ENCODE measurements around the gene TCEA2. TPM values are rescaled to one million over a fixed set of nuclear protein-coding genes. Genes with fewer than 3 reads are reported as not detected.

TCEA2 gene
- total and polyA plus RNA-seq, 2 of the 13 experiments (the other 11 are each of a cell fraction or from before 2014, with no cell fraction given): 28.1 to 33.7 TPM

DNA sequence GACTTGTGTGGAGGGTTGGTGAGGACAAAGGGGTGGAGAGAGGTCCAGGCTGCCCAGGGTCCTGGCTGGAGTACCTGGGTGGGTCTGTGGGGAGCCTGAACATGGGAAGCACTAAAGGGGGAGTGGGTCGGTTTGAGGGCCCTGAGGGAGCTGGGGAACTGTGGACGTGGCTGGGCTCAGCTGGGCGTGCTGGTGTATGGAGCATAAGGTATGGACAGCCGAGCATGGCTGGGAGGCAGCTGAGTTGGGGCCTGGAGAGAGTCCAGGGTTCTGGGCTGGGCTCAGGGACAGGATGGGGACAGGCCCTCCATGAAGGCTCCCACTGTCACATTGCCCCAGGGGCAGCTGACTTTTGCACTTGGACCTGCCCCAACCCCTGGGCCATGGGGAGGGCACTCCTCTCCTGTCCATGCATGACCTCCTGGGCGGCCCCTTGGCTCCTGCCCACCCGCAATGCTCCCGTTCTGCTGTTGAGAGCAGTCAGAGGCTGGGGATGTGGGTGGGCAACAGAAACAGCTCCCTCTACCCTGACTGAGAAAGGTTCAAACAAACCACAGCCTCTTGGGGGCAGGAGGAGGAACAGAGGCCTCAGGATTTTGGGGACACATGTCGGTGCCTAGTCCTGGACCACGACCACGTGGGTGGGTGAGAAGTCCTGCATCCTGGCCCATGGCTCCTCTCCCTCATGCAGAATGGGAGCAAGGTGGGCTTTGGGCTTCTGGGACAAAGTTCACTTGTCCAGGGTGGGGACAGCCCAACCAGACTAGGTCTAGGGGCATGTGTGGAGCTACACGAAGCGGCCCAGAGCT is 22.6 kb upstream of the TCEA2 start (continued):
- TF ChIP-seq, protein P1, sequence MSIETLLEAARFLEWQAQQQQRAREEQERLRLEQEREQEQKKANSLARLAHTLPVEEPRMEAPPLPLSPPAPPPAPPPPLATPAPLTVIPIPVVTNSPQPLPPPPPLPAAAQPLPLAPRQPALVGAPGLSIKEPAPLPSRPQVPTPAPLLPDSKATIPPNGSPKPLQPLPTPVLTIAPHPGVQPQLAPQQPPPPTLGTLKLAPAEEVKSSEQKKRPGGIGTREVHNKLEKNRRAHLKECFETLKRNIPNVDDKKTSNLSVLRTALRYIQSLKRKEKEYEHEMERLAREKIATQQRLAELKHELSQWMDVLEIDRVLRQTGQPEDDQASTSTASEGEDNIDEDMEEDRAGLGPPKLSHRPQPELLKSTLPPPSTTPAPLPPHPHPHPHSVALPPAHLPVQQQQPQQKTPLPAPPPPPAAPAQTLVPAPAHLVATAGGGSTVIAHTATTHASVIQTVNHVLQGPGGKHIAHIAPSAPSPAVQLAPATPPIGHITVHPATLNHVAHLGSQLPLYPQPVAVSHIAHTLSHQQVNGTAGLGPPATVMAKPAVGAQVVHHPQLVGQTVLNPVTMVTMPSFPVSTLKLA (IDR thresholded peaks at IDR 0.05): peak; percentile 99
- TF ChIP-seq GATA4 (IDR thresholded peaks at IDR 0.05; ENCODE audit: borderline replicate concordance, low read depth) (0 out of 2 replicates have a peak, but pooled peaks have one; percentile 37), BRCA1 (CRISPR knock-in tag; IDR thresholded peaks at IDR 0.05) (no peak), POLR2AphosphoS2 (IDR thresholded peaks at IDR 0.05; ENCODE audit: low read depth, low read length) (no peak), FOXK1 (CRISPR knock-in tag; IDR thresholded peaks at IDR 0.05; ENCODE audit: borderline replicate concordance, low read depth) (no peak), MTA1 (CRISPR knock-in tag; IDR thresholded peaks at IDR 0.05; ENCODE audit: borderline replicate concordance) (no peak), SIX1 (CRISPR knock-in tag; IDR thresholded peaks at IDR 0.05; ENCODE audit: borderline replicate concordance) (no peak), ELF1 (CRISPR knock-in tag; IDR thresholded peaks at IDR 0.05) (no peak; the same call in 1 of the 2 replicates), ZNF101 (CRISPR knock-in tag; IDR thresholded peaks at IDR 0.05; ENCODE audit: borderline replicate concordance, low read depth) (no peak), HDAC2 (CRISPR knock-in tag; IDR thresholded peaks at IDR 0.05) (peak; percentile 57; the same call in 1 of the 2 replicates), NCOA1 (CRISPR knock-in tag; IDR thresholded peaks at IDR 0.05) (peak; percentile 74; the same call in 1 of the 2 replicates), ZNF138 (CRISPR knock-in tag; IDR thresholded peaks at IDR 0.05; ENCODE audit: low read depth) (peak; percentile 67; the same call in 1 of the 2 replicates), SMARCC2 (IDR thresholded peaks at IDR 0.05) (no peak), THAP11 (CRISPR knock-in tag; IDR thresholded peaks at IDR 0.05) (no peak), SMAD9 (CRISPR knock-in tag; IDR thresholded peaks at IDR 0.05) (0 out of 2 replicates have a peak, but pooled peaks have one; percentile 13), FOXM1 (CRISPR knock-in tag; IDR thresholded peaks at IDR 0.05) (no peak), ARNT (IDR thresholded peaks at IDR 0.05) (no peak)
- TF ChIP-seq, protein P2, sequence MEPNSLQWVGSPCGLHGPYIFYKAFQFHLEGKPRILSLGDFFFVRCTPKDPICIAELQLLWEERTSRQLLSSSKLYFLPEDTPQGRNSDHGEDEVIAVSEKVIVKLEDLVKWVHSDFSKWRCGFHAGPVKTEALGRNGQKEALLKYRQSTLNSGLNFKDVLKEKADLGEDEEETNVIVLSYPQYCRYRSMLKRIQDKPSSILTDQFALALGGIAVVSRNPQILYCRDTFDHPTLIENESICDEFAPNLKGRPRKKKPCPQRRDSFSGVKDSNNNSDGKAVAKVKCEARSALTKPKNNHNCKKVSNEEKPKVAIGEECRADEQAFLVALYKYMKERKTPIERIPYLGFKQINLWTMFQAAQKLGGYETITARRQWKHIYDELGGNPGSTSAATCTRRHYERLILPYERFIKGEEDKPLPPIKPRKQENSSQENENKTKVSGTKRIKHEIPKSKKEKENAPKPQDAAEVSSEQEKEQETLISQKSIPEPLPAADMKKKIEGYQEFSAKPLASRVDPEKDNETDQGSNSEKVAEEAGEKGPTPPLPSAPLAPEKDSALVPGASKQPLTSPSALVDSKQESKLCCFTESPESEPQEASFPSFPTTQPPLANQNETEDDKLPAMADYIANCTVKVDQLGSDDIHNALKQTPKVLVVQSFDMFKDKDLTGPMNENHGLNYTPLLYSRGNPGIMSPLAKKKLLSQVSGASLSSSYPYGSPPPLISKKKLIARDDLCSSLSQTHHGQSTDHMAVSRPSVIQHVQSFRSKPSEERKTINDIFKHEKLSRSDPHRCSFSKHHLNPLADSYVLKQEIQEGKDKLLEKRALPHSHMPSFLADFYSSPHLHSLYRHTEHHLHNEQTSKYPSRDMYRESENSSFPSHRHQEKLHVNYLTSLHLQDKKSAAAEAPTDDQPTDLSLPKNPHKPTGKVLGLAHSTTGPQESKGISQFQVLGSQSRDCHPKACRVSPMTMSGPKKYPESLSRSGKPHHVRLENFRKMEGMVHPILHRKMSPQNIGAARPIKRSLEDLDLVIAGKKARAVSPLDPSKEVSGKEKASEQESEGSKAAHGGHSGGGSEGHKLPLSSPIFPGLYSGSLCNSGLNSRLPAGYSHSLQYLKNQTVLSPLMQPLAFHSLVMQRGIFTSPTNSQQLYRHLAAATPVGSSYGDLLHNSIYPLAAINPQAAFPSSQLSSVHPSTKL (CRISPR knock-in tag; IDR thresholded peaks at IDR 0.05): no peak
- TF ChIP-seq, protein P3, sequence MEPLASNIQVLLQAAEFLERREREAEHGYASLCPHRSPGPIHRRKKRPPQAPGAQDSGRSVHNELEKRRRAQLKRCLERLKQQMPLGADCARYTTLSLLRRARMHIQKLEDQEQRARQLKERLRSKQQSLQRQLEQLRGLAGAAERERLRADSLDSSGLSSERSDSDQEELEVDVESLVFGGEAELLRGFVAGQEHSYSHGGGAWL (CRISPR knock-in tag; IDR thresholded peaks at IDR 0.05): no peak
- TF ChIP-seq, protein P4, sequence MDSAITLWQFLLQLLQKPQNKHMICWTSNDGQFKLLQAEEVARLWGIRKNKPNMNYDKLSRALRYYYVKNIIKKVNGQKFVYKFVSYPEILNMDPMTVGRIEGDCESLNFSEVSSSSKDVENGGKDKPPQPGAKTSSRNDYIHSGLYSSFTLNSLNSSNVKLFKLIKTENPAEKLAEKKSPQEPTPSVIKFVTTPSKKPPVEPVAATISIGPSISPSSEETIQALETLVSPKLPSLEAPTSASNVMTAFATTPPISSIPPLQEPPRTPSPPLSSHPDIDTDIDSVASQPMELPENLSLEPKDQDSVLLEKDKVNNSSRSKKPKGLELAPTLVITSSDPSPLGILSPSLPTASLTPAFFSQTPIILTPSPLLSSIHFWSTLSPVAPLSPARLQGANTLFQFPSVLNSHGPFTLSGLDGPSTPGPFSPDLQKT (CRISPR knock-in tag; IDR thresholded peaks at IDR 0.05; ENCODE audit: borderline replicate concordance): no peak
- TF ChIP-seq, protein P5, sequence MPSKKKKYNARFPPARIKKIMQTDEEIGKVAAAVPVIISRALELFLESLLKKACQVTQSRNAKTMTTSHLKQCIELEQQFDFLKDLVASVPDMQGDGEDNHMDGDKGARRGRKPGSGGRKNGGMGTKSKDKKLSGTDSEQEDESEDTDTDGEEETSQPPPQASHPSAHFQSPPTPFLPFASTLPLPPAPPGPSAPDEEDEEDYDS (CRISPR knock-in tag; IDR thresholded peaks at IDR 0.05): no peak
- TF ChIP-seq, protein P6, sequence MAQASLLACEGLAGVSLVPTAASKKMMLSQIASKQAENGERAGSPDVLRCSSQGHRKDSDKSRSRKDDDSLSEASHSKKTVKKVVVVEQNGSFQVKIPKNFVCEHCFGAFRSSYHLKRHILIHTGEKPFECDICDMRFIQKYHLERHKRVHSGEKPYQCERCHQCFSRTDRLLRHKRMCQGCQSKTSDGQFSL (CRISPR knock-in tag; IDR thresholded peaks at IDR 0.05): 0 out of 2 replicates have a peak, but pooled peaks have one; percentile 57
